ENCODE data around the gene TFPT.

DNA sequence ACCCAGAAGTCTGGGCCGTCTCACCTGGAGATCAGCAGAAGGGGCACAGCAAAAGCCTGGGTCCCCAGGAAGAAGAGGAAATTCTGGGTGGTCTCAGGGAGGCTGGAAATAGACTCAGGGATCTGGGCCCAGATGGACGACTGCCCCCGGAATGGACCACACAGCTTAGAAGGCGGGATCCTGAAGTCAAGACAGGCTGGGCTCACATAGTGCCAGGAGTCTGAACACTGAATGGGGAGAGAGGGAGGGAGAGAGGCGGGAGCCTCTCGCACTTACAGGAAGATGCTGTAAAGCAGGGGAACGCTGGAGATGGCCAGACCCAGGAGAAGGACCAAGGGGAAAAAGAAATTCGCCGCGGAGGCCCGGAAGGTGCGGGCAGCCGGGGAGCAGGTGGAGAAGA is 45.4 kb upstream of the TFPT start:
- TF ChIP-seq, protein P1, sequence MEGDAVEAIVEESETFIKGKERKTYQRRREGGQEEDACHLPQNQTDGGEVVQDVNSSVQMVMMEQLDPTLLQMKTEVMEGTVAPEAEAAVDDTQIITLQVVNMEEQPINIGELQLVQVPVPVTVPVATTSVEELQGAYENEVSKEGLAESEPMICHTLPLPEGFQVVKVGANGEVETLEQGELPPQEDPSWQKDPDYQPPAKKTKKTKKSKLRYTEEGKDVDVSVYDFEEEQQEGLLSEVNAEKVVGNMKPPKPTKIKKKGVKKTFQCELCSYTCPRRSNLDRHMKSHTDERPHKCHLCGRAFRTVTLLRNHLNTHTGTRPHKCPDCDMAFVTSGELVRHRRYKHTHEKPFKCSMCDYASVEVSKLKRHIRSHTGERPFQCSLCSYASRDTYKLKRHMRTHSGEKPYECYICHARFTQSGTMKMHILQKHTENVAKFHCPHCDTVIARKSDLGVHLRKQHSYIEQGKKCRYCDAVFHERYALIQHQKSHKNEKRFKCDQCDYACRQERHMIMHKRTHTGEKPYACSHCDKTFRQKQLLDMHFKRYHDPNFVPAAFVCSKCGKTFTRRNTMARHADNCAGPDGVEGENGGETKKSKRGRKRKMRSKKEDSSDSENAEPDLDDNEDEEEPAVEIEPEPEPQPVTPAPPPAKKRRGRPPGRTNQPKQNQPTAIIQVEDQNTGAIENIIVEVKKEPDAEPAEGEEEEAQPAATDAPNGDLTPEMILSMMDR (IDR thresholded peaks at IDR 0.05; ENCODE audit: insufficient read depth, low read depth, low read length), result no peak
- TF ChIP-seq EZH2 (IDR thresholded peaks at IDR 0.05; ENCODE audit: insufficient read depth, low read length), result no peak
